Measurements from ENCODE around the gene TNS1. TPM values are rescaled to one million over a fixed set of nuclear protein-coding genes. Genes with fewer than 3 reads are reported as not detected.

The TNS1 gene
- total and polyA plus RNA-seq, 4 donors: 67.0 to 377 (median 208) TPM

- Histone ChIP-seq H3K36me3 (ENCODE audit: control insufficient read depth in 4 of 4, insufficient read depth in 4 of 4, low read length in 4 of 4) (no peaks in the 10 kb centered on the region), H3K9me3 (ENCODE audit: control insufficient read depth in 4 of 4, insufficient read depth in 3 of 4, low read length in 3 of 4) (no peaks in the 10 kb centered on the region), H3K4me1 (ENCODE audit: control insufficient read depth in 5 of 5, insufficient read depth in 5 of 5, low read length in 5 of 5) (peaks cover 0 to 34% (median 9%) of the 10 kb centered on the region in 5 donors), H3K4me3 (no peak overlapping the region), H3K9ac (ENCODE audit: insufficient read depth in 1 of 2, low read length in 2 of 2) (no peak overlapping the region), H3K27me3 (ENCODE audit: control insufficient read depth in 3 of 3, insufficient read depth in 3 of 3, low read length in 2 of 3) (no peaks in the 10 kb centered on the region), H3K27ac (ENCODE audit: low read depth in 1 of 2, low read length in 1 of 2) (no peak overlapping the region)
- 68 to 71% methylated on average over 17 of the region's 17 CpGs for WGBS, 2 donors
- DNase-seq (peak; percentile 51 to 81 (median 73)), ATAC-seq (ENCODE audit: insufficient read depth, low FRiP score) (no peak)
- TF ChIP-seq CTCF (IDR thresholded peaks at IDR 0.05; ENCODE audit: control extremely low read depth, extremely low read depth): no peak
These were observed 26.9 kb upstream of the TNS1 start for GRCh38 chr2:218029366-218030360.

- Histone ChIP-seq H3K27ac (ENCODE audit: low read depth in 1 of 2, low read length in 1 of 2) (no peak overlapping the region), H3K4me3 (no peak overlapping the region), H3K36me3 (ENCODE audit: control insufficient read depth in 4 of 4, insufficient read depth in 4 of 4, low read length in 4 of 4) (no peaks in the 10 kb centered on the region), H3K9ac (ENCODE audit: insufficient read depth in 1 of 2, low read length in 2 of 2) (no peak overlapping the region), H3K9me3 (ENCODE audit: control insufficient read depth in 4 of 4, insufficient read depth in 3 of 4, low read length in 3 of 4) (no peaks in the 10 kb centered on the region), H3K4me1 (ENCODE audit: control insufficient read depth in 5 of 5, insufficient read depth in 5 of 5, low read length in 5 of 5) (peaks cover 0 to 25% (median 6%) of the 10 kb centered on the region in 5 donors), H3K27me3 (ENCODE audit: control insufficient read depth in 3 of 3, insufficient read depth in 3 of 3, low read length in 2 of 3) (no peaks in the 10 kb centered on the region)
- TF ChIP-seq CTCF (IDR thresholded peaks at IDR 0.05; ENCODE audit: control extremely low read depth, extremely low read depth): no peak
- ATAC-seq (ENCODE audit: insufficient read depth, low FRiP score): no peak
- WGBS, 2 donors: 53 to 74% methylated on average over 6 of the region's 6 CpGs
- DNase-seq: no peak
These were observed 26.0 kb upstream of the TNS1 start for GRCh38 chr2:218028562-218029348.

GRCh38 chr2:218028189-218028495 lies 25.3 kb upstream of the TNS1 start:
- Histone ChIP-seq H3K9ac (ENCODE audit: insufficient read depth in 1 of 2, low read length in 2 of 2) (no peak overlapping the region), H3K27me3 (ENCODE audit: control insufficient read depth in 3 of 3, insufficient read depth in 3 of 3, low read length in 2 of 3) (no peaks in the 10 kb centered on the region), H3K4me3 (no peak overlapping the region), H3K27ac (ENCODE audit: low read depth in 1 of 2, low read length in 1 of 2) (no peak overlapping the region), H3K36me3 (ENCODE audit: control insufficient read depth in 4 of 4, insufficient read depth in 4 of 4, low read length in 4 of 4) (no peaks in the 10 kb centered on the region), H3K9me3 (ENCODE audit: control insufficient read depth in 4 of 4, insufficient read depth in 3 of 4, low read length in 3 of 4) (no peaks in the 10 kb centered on the region), H3K4me1 (ENCODE audit: control insufficient read depth in 5 of 5, insufficient read depth in 5 of 5, low read length in 5 of 5) (peaks cover 0 to 19% (median 6%) of the 10 kb centered on the region in 5 donors)
- no peak for ATAC-seq (ENCODE audit: insufficient read depth, low FRiP score)
- WGBS, 2 donors: 96% methylated on average over 2 of the region's 2 CpGs
- no peak for TF ChIP-seq CTCF (IDR thresholded peaks at IDR 0.05; ENCODE audit: control extremely low read depth, extremely low read depth)
- DNase-seq: no peak
